GM21576 (cell line): ENCODE results near the gene POLD4.
"Not testable (repeated sequence)": the region's sequence is repeated elsewhere in the genome, so short reads cannot be mapped to it uniquely, and the experiment has no call there.

Experiments
- ATAC-seq: cut with Tn5 transposase; IDR thresholded peaks from one replicate; pipeline ENCODE4 v1.9.1; 2021; ENCODE audit warnings: mild to moderate bottlenecking, moderate library complexity; ENCODE audit not compliant: unreplicated experiment

Gene POLD4

DNA sequence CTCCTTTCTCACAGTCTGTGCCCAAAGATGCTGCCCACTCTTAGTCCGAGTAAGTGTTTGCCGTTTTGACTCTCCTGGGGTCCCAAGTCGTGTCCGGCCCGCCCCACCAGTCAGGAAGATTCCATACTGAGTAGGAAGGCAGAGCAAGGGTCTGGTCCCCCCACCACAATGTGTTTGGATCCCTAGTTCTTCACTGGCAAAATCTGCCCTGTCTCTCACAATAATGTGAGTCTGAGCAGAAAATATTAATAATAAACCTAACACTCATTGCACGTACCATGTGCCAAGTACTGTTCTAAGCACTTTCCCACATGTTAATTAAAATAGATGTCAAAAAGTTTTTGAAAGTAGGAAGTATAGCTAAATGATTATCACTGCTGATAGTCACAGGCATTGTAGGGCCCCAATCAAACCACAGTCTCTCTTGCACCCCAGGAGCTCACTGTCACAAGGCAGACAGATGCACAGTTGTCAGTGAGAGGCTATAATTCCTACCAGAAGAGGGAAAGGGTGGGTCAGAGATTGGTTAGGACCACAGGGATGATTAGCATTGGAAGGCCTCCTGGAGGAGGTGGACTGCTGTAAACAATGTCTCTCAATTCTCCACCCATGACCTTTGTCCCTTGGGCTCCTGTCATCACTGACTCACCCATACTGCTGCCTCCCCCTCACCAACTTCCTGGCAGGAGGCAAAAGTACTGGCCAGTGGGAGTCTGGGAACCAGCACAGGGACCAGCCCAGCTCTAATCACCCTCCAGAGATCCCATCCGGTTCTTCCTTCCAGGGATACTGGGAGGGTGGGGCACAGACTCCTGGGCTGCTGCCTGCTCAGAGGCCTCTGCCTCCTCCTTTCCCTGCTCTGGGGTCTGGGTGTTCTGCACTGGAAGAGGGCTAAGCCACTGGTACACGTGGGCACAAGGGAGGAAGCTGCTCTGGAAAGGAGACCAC is 1.0 kb upstream of the POLD4 start:
- ATAC-seq: no peak

DNA sequence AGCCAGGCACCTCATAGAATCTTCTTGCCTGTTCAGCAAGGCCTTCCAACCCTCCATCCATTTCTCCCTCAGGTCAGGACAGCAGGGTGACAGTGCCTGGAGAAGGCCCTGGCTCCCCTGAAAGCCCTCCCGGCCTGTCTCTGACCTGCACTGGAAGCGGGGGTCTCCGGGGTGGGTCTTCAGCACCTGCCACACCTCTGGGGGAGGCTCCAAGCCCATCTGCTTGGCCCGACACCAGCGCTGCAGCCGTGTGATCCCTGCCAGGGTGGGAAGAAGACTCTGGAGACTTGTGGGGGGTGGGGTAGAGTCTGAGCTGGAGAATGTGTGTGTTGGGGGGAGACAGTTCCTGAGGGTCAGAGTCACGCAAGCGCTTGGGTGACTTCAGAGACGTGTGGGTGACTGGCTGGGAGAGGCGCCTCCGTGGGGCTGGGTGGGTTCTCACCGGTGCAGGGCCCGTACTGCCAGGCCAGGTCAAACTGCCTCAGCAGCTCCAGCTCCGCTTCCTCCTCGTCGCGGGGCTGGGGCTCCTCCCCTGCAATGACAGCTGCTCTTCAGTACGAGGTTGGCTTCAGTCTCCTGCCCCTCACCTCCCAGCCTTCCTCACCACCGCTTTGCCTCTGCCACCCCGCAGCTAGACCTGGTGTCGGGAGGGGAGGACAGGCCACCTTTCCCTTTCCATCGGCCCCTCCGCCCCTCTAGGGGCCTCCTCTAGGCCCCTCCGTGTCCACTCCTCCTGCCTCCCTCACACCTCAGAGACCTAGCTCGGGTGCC is 615 bp downstream of the POLD4 start:
- ATAC-seq: peak; percentile 7

DNA sequence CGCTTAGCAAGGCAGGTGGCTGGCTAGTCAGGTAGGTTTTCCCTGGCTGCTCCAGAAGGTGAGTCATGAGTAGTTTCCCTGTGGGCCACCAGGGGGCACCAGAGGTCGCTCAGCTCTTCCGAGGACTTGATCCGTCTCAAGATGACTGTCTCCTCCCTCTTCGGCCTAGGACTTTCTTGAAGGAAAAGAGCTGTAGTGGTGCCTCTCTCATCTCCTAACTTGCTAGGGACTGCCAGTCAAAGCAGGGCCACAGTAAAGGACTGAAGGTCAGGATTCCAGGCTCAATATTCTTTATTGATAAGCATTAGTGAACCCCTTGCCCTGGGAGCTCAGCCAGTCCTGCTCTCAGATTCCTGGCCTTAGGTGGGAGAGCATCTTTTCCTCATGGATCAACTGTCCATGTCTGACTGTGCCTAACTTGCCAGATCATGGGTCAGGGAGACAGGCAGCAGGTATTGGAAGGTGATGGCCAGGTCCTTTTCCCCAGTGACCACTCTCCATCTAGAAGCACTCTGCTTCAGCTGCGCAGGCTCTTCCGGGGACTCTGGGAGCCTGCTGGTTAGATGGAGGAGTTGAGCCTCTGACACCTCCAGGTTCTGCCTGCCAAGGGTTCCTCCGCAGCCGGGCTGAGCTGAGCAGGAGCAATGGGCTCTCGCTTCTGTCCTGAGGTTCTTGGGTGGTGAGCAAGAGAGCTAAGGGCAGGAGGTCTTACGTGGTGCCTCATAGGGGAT is 1.9 kb downstream of the POLD4 start:
- ATAC-seq: no peak

DNA sequence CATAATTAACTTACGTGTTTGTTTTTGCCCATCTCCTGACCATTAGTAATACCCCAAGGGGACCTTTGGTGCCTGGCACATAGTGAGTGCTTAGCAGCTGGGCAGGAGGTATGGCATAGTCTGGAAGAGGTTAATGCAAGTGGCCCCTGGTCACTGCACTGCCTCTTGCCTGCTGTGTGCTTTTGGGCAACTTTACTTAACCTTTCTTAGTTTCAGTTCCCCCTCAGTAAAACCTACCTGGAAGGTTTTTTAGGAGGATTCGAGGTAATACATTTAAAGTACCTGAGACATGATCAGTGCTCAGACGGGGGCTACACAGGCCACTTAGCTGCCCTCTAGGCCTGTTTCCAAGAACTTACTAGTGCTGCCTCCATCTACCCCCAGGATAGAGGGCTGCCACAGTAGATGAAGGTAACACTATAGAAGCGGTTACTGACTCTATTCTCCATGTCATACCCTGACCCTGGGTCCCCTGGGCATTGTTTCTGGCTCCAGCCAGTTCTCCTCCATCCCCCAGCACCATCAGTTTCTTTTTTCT is 3.3 kb downstream of the POLD4 start:
- no peak for ATAC-seq

DNA sequence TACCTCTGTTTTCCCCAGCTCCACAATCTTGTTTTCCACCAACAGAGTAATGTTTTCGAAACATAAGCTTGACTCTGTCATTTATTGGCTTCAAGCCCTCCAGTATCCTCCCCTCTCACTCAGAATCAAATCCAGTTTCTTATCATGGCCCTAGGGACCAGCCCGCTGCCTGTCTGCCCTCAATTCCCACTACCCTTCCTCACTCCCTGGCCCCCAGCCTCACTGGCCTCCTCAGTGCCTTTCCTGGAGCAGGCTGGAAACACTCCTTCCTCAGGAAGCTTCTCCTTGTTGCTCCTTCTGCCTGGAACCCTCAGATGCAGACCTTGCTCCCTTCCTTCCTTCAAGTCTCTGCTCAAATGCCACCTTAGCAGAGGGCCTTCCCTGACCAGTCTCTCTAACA is 3.9 kb downstream of the POLD4 start:
- no peak for ATAC-seq

DNA sequence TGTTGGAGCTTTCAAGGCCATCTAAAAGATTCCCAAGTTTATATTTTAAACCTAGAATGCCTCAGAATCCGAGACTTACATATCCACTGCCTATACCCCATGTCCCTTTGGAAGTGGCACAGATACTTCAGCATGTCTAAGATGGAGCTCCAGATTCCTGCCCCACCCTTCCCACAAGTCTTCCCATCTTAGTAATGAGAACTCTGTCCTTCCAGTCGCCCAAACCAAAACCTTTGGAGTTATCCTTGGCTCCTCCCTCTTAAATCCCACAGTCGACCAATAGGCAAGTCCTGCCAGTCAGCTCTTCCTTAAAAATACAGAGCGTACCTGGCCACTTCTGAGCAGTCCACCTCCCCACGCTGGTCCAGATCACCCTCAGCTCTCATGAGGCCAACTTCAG is 4.3 kb downstream of the POLD4 start:
- no peak for ATAC-seq

DNA sequence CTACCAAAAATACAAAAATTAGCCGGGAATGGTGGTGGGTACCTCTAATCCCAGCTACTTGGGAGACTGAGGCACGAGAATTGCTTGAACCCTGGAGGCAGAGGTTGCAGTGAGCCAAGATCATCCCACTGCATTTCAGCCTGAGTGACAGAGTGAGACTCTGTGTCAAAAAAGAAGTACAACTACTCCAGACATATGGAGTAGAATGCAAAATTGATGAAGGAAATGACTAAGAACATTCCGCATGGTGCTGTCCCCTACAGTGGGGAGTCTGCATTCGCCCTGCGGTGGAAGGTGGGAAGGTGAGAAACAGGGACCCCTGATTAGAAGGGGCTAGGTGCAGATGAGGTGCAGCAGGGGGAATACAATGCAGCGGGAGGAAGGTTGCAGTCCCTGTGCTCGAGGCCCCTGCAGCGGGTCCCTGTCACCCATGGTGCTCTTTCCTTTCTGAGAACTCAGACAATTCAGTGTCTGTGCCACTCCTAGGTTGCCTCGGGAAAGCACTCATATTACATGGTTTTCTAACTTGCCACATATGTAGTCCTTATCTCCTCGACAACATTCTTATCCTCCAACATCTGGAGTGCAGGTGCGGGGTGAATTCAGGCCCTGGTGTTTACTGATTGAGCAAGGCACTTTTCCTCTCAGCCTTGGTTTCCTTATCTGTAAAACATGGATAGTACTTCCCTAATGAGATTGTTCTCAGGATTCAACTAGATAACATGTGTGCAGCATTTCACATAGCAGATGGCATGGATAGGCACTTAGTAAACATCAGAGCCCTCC is 5.2 kb downstream of the POLD4 start:
- no peak for ATAC-seq

DNA sequence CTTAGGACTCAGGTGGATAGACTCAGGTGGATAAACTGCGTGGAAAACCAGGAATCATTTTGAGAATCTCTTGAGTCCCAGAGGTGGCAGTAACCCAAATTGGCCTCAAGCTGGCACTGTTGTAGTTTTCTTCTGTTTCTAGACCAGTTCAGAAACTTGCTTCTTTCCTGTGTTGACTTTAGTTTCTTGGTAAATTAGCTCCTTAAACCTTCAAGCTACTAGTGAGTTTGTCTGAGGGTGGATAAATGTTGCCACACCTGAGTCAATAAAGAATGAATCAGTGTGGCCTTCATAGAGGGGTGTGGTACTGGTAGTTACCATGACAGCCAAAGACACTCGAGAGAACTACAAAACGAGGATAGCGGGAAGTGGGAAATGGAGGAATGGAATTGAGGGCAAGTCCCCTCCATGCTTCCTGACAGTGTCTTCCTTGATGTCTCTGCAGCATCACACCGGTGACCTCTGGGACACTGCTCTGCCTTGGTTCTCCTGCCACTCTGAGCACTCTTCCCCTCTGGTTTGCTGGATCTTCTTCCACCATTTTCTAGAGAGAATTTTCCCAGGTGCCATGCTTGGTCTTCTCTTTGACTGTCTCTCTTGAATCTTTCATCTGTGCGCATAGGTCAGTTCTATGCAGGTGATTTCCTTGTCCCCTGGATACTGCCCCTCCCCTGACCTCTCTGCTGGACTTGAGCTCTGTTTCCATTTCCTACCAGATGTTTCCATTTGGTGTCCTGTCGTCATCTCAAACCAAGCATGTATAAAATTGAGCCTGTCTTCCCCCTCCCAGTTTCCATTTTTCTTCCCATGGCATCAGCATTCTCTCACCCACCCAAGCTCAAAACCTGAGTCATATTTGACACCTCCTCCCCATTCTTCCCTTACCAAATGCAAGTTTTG is 7.2 kb downstream of the POLD4 start:
- ATAC-seq: no peak

DNA sequence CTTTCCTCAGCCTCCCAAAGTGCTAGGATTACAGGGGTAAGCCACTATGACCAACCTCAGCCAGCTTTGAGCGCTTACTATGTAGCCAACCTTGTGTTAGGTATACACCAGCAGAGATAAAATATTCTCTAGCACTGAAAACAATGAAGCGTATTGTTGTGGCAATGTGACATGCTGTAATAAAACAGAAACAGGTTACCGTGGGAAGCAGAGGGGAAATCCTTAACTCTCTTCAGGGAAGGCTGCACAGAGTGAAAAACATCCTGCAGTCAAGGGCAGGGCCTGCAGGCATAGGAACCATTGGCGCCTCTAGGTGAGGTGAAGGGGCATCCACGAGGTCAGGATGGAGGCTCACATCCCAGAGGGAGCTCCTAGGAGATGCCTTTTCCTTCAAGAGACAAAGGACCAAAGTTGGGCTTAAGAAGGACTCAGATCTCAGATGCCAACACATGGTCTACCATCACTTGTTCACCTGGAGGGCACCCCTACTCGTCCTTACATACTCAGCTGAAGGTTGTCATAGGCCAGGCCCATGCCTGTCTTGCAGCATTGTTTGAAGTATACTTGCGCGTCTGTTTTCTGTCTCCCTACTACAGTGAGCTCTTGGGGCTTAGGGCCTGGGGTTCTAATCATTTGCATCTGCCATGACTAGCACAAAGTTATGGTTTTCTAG is 8.0 kb downstream of the POLD4 start:
- no peak for ATAC-seq

DNA sequence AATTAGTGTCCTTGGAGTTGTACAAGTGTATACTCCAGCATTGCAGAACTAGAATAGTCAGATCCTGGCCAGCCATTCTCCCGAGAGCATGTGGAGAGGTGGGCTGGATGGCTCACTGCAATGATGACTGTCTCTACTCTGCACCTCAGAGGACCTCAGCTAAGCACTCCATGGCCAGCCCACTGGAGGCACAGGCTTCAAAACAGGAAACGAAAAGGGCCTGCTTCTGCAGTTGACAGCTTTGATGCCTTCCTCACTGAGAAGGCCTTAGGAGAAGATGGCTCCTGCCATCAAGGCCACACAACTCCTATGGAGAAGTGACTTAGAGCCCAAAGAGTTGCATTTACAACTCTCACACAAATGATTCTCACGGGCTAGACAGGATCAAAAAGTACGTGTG is 9.1 kb downstream of the POLD4 start:
- no peak for ATAC-seq

DNA sequence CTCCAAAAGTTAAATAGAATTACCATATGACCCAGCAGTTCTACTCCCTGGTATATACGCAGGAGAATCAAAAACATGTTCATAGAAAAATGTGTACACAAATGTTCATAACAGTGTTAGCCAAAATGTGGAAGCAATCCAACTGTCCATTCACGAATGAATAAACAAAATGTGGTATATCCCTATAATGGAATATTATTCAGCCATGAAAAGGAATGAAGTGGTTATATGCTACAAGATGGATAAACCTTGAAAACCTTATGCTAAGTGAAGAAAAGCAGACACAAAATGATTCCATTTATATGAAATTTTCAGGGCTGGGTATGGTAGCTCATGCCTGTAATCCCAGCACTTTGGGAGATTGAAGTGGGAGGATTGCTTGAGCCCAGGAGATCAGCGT is 16.1 kb downstream of the POLD4 start:
- no peak for ATAC-seq

DNA sequence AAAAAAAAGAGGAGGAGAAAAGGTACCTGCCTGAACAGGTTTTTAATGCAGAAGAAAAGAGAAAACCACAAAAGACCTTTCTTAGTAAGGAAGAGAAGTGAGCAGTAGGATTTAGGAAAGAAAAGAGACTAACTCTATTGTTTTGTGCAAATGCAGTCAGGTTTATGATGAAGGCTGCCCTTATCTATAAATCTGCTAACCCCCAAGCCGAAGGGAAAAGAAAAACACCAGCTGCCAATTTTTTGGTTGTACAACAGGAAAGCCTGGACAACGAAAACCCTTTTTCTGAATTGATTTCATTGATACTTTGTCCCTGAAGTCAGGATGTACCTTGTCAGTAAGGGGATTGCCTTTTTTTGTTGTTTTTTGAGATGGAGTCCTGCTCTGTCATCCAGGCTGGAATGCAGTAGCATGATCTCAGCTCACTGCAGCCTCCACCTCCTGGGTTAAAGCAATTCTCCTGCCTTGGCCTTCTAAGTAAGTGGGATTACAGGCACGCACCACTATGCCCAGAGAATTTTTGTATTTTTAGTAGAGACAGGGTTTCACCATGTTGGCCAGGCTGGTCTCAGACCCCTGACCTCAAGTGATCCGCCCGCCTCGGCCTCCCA is 21.2 kb downstream of the POLD4 start:
- no peak for ATAC-seq

DNA sequence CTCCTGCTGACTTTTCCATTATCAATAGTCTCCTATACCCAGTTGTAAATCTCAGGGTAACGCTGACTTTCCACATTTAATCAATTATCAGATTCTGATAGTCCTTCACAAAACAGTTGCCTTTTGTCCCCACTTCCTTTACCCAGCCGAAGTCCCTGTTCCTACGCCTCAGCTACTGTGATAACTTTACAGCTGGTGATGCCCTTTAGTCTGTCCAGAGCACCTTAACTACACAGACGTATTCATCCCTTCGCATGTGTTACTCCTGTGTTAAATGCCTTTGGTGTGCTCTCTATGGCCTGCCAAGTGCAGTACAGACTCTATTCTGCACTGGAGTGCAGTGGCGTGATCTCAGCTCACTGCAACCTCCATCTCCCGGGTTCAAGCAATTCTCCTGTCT is 29.8 kb downstream of the POLD4 start:
- no peak for ATAC-seq

DNA sequence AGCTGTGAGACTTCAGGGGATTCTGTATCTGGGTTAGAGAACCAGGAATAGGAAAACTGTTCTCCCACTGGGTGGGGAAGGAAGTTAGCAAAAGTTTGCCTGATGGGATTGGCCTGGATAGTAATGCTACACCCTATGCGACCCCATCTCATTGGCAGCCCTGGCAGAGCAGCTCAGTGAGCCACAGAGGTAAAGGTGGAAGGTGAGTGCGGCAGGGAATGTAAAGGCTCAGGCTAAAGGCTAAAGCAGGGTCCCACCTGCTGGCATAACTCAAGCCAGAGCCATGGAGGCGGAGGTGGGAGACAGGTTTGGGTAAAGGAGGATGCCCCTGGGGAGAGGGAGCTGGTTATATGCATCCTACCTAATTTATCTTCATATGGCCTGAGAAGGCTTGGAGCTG is 31.3 kb downstream of the POLD4 start:
- no peak for ATAC-seq

DNA sequence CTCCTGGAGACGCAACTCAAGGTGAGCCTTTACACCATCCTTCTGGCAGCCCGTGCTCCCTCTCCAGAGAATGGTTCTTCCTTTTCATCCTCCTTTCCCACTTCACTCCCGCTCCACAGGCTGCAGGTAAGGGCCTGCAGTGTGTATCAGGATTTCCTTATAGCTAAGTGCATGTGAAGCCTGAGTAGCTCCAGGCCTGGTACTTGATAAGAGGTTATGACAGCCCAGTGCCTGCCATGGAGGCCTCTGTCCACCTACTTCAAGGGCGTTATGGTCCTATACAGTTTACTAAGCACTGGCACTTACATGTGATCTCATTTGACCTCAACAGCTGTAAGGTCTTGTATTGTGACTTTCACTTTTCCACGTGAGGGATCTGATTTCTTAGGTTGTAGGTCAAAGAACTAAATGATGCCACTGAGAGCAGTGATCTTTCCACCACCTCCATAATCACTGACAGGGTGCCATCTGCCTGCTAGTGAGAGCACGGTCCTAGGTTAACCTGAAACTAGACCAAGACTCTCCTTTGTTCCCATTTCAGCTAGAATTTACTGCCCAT is 32.0 kb downstream of the POLD4 start:
- ATAC-seq: no peak

DNA sequence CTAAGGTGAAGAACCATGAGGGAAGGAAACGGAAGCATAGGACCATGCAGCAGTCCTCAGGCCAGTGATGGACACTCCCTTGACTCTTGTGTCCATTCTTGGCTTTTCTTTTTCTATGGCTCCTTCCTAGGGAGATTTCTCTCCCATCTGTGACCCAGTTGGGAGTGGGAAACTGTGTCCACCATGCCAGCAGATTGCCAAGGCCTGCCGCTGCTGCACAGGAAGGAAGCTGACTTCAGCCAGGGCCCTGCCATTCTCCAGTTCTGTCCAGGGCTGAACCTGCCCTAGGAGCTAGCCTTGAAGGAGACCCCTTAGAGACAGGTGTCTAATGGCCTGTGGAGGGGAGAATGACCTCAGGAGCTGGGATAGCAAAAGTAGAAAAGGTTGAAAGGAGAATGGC is 32.7 kb downstream of the POLD4 start:
- no peak for ATAC-seq

DNA sequence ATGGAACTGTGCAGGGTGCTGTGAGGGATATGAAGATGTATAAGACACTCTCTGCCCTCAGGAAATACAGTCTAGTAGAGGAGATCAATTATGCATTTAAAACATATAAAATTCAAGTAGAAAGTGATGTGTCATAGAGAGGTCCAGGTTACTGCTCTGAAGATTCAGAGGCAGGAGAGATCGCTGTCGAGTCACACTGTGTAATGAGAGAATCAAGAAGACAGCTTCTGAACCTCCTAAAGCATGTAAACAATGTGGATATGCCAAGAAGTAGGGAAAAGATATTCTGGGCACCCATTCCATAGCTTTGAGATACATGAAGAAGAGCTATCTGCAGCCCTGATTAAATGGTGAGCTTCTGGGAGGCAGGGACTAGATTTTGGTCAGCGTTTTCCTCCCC is 33.3 kb downstream of the POLD4 start:
- no peak for ATAC-seq

DNA sequence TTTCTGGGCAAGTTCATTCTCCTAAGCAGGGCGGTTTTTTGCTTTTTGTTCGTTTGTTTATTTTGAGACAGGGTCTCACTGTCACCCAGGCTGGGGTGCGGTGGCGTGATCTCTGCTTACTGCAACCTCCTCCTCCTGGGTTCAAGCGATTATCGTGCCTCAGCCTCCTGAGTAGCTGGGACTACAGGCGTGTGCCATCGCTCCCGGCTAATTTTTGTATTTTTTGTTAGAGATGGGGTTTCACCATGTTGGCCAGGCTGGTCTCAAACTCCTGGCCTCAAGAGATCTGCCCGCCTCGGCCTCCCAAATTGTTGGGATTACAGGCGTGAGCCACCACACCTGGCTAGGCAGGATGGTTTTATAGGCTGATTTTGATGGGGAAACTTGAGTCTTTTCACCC is 34.5 kb downstream of the POLD4 start:
- not testable (repeated sequence) for ATAC-seq
